ENCODE results near the gene BTBD16.

The BTBD16 gene

GRCh38 chr10:122271076-122271475 lies at the start of gene BTBD16:
Gene BTBD16 (plus strand): TSS chr10:122271296. CDS start chr10:122275082, 3,786 bp downstream.
- no peak for DNase-seq (ENCODE audit: low read depth)
- TF ChIP-seq, protein P1, sequence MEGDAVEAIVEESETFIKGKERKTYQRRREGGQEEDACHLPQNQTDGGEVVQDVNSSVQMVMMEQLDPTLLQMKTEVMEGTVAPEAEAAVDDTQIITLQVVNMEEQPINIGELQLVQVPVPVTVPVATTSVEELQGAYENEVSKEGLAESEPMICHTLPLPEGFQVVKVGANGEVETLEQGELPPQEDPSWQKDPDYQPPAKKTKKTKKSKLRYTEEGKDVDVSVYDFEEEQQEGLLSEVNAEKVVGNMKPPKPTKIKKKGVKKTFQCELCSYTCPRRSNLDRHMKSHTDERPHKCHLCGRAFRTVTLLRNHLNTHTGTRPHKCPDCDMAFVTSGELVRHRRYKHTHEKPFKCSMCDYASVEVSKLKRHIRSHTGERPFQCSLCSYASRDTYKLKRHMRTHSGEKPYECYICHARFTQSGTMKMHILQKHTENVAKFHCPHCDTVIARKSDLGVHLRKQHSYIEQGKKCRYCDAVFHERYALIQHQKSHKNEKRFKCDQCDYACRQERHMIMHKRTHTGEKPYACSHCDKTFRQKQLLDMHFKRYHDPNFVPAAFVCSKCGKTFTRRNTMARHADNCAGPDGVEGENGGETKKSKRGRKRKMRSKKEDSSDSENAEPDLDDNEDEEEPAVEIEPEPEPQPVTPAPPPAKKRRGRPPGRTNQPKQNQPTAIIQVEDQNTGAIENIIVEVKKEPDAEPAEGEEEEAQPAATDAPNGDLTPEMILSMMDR (IDR thresholded peaks at IDR 0.05; ENCODE audit: insufficient read depth, low read depth, low read length, missing control alignments) = no peak
- H3K4me3 ChIP-seq (ENCODE audit: low read length) = no peak within 1 kb of the TSS

DNA sequence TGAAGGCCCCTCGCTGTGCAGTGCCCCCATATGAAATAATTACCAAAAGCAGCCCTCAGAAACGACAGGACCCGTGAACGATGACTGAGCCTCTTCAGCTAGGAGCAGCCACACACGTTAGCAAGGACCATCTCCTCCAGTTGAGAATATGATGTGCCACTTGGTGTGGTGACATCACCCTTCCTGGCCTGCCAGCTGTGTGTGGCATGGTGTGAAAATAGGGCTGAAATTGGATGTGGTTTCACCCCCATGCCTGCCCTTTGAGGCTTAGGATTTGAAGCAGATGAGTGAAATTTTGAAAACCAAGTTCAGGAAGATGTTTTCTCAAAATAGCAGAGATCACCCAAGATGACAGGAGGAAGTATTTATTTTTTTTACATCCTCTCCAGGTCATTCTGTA lies 49.1 kb upstream of the BTBD16 start:
- TF ChIP-seq, protein P1 (IDR thresholded peaks at IDR 0.05; ENCODE audit: insufficient read depth, low read depth, low read length, missing control alignments) = no peak
- DNase-seq (ENCODE audit: low read depth) = no peak
- no peak overlapping the region for H3K4me3 ChIP-seq (ENCODE audit: low read length)

DNA sequence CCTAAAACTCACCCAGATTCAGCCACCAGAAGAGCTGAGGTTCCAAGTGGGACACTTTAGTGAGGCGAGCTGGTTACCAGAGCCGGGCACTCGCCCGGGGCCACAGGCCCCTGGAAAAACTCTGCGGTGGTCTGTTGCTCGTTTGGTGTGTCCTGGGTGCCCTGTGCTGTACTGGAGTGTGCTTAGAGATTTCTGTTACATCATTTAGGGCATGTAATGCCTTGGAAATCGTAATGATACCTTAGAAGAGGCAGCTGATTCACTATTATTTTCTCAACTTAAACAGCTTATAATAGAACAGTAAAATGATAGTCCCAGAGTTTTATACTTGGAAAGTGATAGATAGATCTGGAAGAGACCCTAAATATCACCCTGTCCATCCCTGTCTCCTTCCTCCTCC lies 48.5 kb upstream of the BTBD16 start:
- TF ChIP-seq, protein P1 (IDR thresholded peaks at IDR 0.05; ENCODE audit: insufficient read depth, low read depth, low read length, missing control alignments) = no peak
- no peak overlapping the region for H3K4me3 ChIP-seq (ENCODE audit: low read length)
- DNase-seq (ENCODE audit: low read depth) = no peak

- no peak for DNase-seq (ENCODE audit: low read depth)
- TF ChIP-seq, protein P1 (IDR thresholded peaks at IDR 0.05; ENCODE audit: insufficient read depth, low read depth, low read length, missing control alignments) = no peak
- H3K4me3 ChIP-seq (ENCODE audit: low read length) = no peak overlapping the region
These were observed 46.9 kb upstream of the BTBD16 start for GRCh38 chr10:122224159-122224558.

DNA sequence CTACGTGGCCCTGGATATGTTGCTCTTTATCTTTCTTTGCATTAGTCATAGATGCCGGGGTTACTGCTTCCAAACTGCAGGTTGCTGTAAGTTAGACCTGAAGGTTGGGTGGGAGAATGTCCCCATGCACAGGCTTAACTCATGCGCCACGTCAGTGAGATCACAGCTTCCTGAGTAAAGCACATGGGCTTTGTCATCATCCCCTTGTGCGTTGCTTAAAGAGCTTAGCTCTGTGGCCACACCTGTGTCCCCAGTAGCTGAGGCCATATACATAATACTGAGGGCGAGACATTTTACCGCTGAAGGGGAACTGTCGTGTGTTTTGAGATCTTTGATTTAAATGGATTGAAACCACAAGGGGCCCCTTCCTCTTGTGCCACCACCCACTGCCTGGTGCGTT lies 45.8 kb upstream of the BTBD16 start:
- TF ChIP-seq, protein P1 (IDR thresholded peaks at IDR 0.05; ENCODE audit: insufficient read depth, low read depth, low read length, missing control alignments) = no peak
- no peak for DNase-seq (ENCODE audit: low read depth)
- H3K4me3 ChIP-seq (ENCODE audit: low read length) = no peak overlapping the region

GRCh38 chr10:122227754-122228153 lies 43.3 kb upstream of the BTBD16 start:
- no peak overlapping the region for H3K4me3 ChIP-seq (ENCODE audit: low read length)
- TF ChIP-seq, protein P1 (IDR thresholded peaks at IDR 0.05; ENCODE audit: insufficient read depth, low read depth, low read length, missing control alignments) = no peak
- DNase-seq (ENCODE audit: low read depth) = no peak

- TF ChIP-seq, protein P1 (IDR thresholded peaks at IDR 0.05; ENCODE audit: insufficient read depth, low read depth, low read length, missing control alignments) = no peak
- no peak overlapping the region for H3K4me3 ChIP-seq (ENCODE audit: low read length)
- no peak for DNase-seq (ENCODE audit: low read depth)
These were observed 41.4 kb upstream of the BTBD16 start for GRCh38 chr10:122229666-122230065.
